Umbilical cord (tissue), 2 donors: ENCODE data around the gene AFP. TPM values are rescaled to one million over a fixed set of nuclear protein-coding genes. Genes with fewer than 3 reads are reported as not detected.

ENCODE experiments used
- DNase-seq: peaks from one replicate; pipeline ENCODE4 v3.0.0-alpha.2; 2015; ENCODE audit warnings: low spot score
- total RNA-seq: library from RNA; depleted of rRNA; stranded (reverse); fragments of >200 nt; gene quantifications from one replicate; pipeline ENCODE4 v1.2.3, GENCODE V29; 2014; ENCODE audit warnings: low replicate concordance; ENCODE audit not compliant: insufficient read depth

AFP gene
- total RNA-seq, 1 donor from 2014 or later = 0.72 TPM

DNA sequence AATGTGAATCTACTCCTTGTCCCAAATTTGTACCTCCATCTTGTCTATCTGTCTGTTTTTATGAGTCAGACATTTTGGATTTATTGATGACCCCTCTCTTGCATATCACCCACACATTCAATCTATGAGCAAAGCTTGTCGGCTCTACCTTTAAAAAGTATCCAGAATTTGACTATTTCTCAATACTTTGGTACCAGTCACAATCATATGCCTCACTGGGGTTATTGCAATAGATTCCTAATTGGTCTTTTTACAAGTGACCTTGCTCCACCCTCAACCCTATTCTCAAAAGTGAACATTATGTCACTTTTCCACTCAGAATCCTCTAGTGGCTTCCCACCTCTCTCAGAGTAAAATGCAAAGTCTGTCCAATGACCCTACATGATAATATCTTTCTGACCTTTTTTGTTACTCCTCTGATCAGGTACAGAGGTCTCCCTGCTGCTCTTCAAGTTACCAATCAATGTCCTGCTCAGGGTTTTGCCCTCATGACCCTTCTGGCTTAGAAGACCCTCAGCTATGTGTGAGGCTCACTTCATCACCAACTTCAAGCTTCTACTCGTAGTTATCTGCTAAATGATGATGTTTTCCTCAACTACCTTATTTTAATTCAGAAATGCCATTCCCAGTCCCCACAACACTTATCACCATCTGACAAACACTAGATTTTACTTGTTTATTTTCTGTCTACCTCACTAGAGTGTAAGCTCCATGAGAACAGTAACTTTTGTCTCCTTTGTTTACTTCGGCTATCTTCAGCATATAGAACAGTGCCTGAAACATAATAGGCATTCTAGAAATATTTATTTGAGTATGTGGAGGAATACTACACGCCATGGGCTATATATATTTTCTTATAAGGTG lies 22.4 kb downstream of the AFP start:
- DNase-seq = no peak

DNA sequence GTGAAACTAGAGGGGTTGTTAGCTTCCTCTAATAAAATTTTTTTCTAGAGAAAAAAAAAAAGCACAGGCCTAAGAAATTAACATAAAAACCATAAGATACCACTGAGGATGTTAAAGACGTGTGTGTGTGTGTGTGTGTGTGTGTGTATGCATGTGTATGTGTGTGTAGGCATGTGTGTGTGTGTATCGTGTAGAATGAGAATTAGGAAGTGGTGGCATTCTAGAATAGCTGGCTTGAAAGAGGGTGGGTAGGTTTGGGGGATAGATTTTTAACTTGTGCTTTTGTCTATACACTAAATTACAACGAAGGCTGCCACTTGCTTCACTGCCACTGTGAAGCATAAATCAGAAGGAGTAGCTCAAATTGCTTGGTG lies 23.0 kb downstream of the AFP start:
- no peak for DNase-seq

DNA sequence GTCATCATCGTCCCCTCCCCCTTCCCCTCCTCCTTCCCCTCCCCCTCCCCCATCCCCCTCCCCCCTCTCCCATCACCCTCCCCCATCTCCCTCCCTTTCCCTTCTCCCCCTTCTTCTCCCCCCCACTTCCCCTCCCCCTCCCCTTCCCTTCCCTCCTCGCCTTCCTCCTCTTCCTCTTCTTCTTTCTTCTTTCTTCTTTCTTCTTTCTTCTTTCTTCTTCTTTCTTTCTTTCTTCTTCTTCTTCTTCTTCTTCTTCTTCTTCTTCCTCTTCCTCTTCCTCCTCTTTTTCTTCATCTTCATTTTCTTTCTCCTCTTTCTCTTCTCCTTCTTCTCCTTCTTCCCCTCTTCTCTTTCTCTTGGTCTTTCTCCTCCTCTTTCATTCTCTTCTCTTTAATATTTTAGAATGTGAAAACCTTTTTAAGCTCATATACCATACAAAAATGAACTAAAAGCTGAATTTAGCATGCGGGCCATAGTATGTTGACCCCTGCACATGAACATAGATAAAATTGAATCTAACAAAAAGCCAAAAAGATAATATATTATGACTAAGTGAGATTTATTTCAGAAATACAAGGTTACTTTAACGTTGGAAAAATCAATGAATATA lies 25.0 kb downstream of the AFP start:
- DNase-seq = no peak

DNA sequence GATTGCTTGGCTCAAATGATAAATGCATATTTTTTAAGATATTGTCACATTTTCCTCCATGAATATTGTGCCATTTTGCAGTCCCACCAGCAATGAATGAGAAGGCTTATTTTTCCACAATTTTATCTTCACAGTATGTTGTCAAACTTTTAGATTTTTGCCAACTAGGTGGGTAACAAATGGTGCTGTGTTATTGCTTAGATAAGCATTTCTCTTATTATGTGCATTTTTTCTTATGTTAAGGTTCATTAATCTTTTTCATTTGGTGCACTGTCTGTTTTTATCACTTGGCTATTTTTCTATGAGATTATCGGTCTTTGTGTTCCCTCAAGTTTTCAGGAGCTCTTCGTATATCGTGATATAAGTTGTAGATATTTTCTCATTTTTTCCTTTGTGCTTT lies 32.1 kb downstream of the AFP start:
- DNase-seq = no peak

DNA sequence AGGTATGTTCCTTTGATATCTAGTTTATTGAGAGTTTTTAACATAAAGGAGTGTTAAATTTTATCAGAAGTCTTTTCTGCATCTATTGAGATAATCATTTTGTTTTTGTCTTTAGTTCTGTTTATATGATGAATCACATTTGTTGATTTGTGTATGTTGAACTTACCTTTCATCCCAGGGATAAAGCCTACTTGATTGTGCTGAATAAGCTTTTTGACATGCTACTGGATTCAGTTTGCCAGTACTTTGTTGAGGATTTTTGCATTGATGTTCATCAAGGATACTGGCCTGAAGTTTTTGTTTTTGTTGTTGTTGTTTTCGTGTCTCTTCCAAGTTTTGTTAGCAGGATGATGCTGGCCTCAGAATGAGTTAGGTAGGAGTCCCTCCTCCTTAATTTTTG lies 34.7 kb downstream of the AFP start:
- no peak for DNase-seq

DNA sequence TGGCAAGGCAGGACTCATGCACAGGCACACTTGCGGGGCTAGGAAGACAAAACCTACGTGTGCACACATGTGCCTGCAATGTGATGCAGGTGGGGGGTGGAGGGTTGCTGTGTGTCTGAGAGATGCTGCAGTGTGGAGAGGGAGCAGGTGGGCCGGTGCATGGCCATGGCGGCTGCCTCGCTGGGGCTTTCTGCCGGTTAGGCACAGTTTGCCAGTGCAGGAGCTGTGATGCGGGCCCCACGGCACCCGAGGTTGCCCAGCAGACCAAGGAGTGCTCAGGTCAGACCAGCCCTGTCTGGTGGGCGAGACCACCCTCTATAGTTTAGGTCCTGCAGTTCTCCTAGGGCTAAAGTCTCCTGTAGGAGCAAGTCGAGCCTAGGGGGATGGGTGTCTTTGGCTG lies 41.2 kb downstream of the AFP start:
- DNase-seq = no peak

DNA sequence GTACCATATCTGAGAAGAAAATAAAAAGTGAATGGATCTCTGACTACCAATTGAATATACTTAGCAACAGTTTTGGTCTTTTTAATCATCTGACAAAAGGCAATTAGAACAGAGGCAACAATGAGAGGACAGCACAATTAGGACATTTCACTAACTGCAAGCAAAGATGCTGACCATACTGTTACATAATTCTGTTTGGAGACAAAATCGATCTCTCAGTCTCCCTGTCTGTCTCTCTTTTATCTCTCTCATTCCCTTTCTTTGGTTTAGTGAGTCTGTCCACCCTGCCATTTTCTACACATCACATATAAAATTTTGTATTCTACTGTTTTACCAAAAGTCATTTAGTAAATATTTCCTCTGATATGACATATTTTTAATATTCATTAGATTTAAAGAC lies 43.3 kb downstream of the AFP start:
- no peak for DNase-seq

DNA sequence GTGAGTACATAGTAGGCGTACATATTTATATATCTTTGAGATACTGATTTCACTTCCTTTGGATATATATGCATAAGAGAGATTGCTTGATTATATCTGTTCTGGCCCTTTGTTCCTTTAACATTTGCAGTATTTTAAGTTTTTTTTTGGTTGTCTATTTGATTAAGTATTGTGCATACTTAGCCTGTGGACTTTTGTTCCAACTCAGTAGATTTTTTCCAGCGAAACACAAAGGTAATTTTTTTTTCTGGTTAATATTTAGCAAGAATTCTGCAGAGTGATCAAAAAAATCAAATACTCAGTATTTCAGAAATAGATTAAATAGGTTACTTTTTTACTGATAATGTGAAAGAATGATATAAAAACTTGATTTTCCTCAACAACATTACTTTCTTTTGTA lies 45.3 kb downstream of the AFP start, which contains the start of gene AFM:
Gene AFM (plus strand): TSS at position 388 of the 400 bp plus-strand sequence. CDS start 31 bp downstream, outside the sequence.
- DNase-seq = no peak

DNA sequence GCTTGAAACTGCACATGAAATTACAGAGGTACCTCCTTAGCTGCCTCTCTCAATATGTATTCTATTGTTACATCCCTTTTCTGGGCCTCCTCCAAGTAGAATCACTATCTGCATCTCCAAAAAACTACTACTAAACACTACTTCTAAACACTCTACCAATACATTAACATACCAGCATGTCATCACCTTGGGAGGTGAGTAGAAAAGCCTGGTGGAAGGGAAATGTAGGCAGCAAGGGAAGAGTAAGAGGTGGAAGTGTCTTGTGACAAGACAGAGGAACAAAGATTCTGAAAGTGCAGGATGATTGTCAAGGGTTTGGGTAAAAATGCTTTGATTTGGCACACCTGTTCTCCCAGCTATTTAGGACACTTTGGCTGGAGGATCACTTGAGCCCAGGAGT lies 49.1 kb downstream of the AFP start:
- no peak for DNase-seq

DNA sequence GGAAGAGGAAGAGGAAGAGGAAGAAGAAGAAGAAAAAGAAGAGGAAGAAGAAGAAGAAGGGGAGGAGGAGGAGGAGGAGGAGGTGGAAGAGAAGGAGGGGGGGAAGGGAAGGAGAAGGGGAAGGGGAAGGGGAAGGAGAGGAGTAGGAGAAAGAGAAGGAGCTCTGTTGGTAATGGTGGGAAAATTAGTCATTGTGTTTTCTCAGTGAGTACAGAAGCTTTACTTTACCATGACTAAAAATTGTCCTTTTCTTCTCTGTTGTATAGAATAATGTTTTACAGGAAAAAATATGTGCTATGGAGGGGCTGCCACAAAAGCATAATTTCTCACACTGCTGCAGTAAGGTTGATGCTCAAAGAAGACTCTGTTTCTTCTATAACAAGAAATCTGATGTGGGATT lies 49.6 kb downstream of the AFP start:
- DNase-seq = no peak

DNA sequence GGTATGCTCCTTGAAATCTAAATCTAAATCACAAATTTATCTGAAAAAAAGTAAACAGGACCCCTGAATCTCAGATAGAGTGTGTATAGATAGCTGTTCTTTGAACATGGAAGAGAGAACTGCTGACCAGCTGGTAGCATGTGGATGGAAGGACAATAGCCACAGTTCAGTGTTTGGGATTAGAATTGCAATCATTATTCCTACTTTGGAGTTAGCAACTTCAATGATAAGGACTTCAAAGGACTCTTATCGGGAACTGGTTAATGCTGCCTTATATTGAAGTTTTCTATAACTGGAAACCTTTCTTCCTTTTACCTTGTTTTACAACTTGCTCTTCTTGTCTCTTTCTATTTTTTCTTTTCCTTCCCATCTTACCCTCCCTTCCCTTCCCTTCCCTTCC lies 50.5 kb downstream of the AFP start:
- no peak for DNase-seq

DNA sequence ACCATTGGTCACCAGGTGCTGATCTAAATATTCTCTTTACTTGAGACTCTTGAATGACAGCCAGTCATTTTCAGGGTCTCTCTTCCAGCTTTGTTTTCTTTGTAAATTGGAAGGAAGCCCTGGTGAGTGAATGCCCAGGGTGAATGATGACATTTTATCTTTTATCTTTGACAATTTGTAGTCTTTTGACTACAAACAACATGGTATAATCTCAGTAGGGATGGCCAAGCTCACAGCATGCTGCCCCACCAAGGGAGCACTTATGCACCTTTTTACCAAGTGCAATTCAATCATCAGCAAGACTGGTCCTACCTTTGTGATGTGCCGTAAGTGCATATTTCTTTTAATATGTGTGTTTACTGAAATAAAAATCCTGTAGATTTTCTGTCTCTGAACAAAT lies 51.2 kb downstream of the AFP start:
- no peak for DNase-seq

DNA sequence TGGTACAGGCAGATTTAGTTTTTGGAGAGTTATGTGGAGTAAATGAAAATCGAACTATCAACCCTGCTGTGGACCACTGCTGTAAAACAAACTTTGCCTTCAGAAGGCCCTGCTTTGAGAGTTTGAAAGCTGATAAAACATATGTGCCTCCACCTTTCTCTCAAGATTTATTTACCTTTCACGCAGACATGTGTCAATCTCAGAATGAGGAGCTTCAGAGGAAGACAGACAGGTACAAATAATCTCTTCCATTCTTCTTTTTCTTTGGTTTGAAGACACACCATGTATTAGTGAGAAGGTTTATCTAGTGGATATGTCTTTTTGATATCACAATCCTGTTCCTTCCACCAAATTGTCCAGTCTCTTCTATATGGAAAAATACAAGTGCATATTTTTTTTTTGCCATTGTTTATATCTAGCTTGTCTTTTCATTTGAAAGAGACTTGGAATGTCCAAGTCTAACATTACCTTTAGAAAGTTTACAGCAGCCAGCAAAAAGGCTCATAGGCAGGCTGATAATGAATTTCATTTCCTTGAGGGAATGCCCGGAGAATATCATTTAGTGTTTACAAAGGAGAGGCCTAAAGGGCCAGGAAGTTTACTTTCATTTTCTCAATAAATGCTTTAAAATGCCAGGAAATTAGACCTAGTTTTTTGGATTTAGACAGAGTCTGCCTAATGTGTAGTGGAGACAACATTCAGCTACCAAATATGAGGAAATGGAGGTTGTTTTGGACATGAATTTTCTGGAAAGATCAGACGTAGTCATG lies 64.2 kb downstream of the AFP start:
- no peak for DNase-seq

DNA sequence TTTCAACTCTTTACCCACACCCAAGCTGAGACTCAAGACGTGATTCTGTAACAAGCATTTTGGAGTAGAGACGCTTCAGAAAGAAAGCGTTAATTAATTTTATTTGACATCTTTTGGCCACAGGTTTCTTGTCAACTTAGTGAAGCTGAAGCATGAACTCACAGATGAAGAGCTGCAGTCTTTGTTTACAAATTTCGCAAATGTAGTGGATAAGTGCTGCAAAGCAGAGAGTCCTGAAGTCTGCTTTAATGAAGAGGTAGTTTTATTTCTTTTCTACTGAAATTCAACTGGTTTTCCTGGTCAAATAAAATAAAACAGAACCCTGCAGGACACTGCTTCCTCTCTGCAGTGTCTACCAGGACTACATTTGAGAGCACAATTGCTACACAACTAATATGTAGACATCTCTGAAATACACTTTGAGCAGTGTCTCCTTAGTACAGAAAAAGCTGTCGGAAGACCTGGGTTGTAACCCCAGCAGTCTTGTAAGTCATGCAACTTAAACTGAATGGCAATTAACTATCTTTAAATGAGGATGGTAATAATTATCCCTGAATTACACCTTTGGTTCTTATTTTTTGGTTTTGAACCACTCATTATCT lies 65.7 kb downstream of the AFP start:
- no peak for DNase-seq

DNA sequence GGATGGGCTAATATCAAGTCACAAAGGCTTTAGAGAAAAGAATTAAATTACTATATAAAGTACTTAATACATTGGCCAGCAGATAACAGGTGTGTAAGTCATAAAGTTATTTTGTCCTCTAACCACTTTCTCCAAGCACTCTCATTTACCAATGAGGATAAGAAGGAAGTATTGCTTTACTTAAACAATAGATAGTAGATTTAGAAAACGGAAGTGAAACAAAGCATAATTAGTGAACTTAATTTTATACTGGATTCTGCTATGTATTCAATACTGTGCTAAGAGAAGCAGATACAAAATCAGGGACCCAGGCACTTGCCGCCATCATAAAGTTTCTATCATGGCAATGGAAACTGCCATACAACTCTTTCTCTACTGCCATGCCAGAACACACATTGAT lies 69.5 kb downstream of the AFP start:
- DNase-seq = no peak

Other genes with a start within 250 kb of the AFP start
- gene ANKRD17, start 177.4 kb upstream of the AFP start, total RNA-seq = 80.4 TPM
- 7.0 TPM for gene ALB, start 31.9 kb upstream of the AFP start, total RNA-seq
- gene AFM, start 45.5 kb downstream of the AFP start, total RNA-seq = not detected
- 4.1 TPM for gene RASSF6, start 184.2 kb downstream of the AFP start, total RNA-seq